Thyroid gland (tissue), 4 donors: ENCODE data around the gene SSPN.

Experiments
- CTCF ChIP-seq, 6 experiments: fragments of 200-600 bp in 3 of 6; fragments of 450-650 bp in 3 of 6; sonication (generic) in 3 of 6; IDR thresholded peaks; one replicate each; pipeline ENCODE4 v1.5.1; 2016 to 2019; ENCODE audit warnings: antibody characterized with exemption in 6 of 6, mild to moderate bottlenecking in 2 of 6, inconsistent platforms in 1 of 6, moderate library complexity in 1 of 6
- POLR2A ChIP-seq, 2 donors: fragments of 450-650 bp; IDR thresholded peaks; one replicate each; pipeline ENCODE4 v1.6.1; 2017; ENCODE audit warnings: antibody characterized with exemption in 2 of 2, mild to moderate bottlenecking in 2 of 2, moderate library complexity in 1 of 2

- TF ChIP-seq CTCF (IDR thresholded peaks at IDR 0.05) (no peak), POLR2A (IDR thresholded peaks at IDR 0.05) (no peak)
Observed at GRCh38 chr12:26219736-26220135, 24.4 kb downstream of the SSPN start.
